IMR-90 (cell line): ENCODE data around the gene SVIL. TPM values are rescaled to one million over a fixed set of nuclear protein-coding genes. Genes with fewer than 3 reads are reported as not detected.
"Not testable (repeated sequence)": the region's sequence is repeated elsewhere in the genome, so short reads cannot be mapped to it uniquely, and the experiment has no call there.

Experiments
- ATAC-seq: fragments of 200-7000 bp; cut with Tn5 transposase; 2 replicates; pipeline ENCODE4 v1.9.1; 2020; ENCODE audit warnings: low read depth, mild to moderate bottlenecking, moderate library complexity
- BruUV-seq: library from RNA; stranded (reverse); fragments of 400-500 nt; replicated peaks from 2 replicates; lab custom pipeline; 2021; lab: Mats Ljungman, UMichigan
- CTCF ChIA-PET: fragments of 300-600 bp; formaldehyde crosslinking; extraction: SDS; loops from one replicate; lab custom pipeline; 2021; ENCODE audit warnings: antibody characterized with exemption; lab: Yijun Ruan, JAX
- POLR2A ChIA-PET: fragments of 300-600 bp; sonication (Branson Sonifier 250); formaldehyde crosslinking; loops from one replicate; lab custom pipeline; 2022; ENCODE audit warnings: antibody characterized with exemption; ENCODE audit not compliant: unreplicated experiment; lab: Charles Lee
- DNase-seq: peaks from one replicate; pipeline ENCODE4 v3.0.0; 2013
- H2AFZ ChIP-seq: replicated peaks from 2 replicates; pipeline ENCODE3; 2013; ENCODE audit warnings: low read length, mild to moderate bottlenecking; ENCODE audit not compliant: poor library complexity
- H2AK5ac ChIP-seq: 2 replicates; pipeline ENCODE4 v1.6.1; 2013; ENCODE audit warnings: low read depth, low read length, inconsistent platforms
- H2AK9ac ChIP-seq: replicated peaks from 2 replicates; pipeline ENCODE3; 2013; ENCODE audit warnings: mild to moderate bottlenecking, low read depth, low read length, moderate library complexity; ENCODE audit not compliant: poor library complexity
- H2BK120ac ChIP-seq: 2 replicates; pipeline ENCODE4 v1.6.1; 2013; ENCODE audit warnings: low read depth, low read length, inconsistent platforms
- H2BK15ac ChIP-seq: 3 replicates; pipeline ENCODE4 v1.6.1; 2013; ENCODE audit warnings: low read depth, low read length, inconsistent platforms
- H2BK20ac ChIP-seq: 2 replicates; pipeline ENCODE4 v1.6.1; 2013; ENCODE audit warnings: low read depth, mild to moderate bottlenecking, inconsistent platforms, low read length, moderate library complexity
- H2BK5ac ChIP-seq: 2 replicates; pipeline ENCODE4 v1.6.1; 2013; ENCODE audit warnings: mild to moderate bottlenecking, low read depth, low read length, inconsistent platforms; ENCODE audit not compliant: poor library complexity, severe bottlenecking
- H3K14ac ChIP-seq: replicated peaks from 2 replicates; pipeline ENCODE4 v1.6.1; 2013; ENCODE audit warnings: low read depth, low read length, inconsistent platforms
- H3K18ac ChIP-seq: 2 replicates; pipeline ENCODE4 v1.6.1; 2013; ENCODE audit warnings: low read depth, low read length, control low read depth
- H3K23ac ChIP-seq: 2 replicates; pipeline ENCODE4 v1.6.1; 2013; ENCODE audit warnings: low read depth, low read length, inconsistent platforms
- H3K27ac ChIP-seq: 2 replicates; pipeline ENCODE4 v1.5.1; 2013; ENCODE audit warnings: mild to moderate bottlenecking, control low read depth, low read length; ENCODE audit not compliant: insufficient read depth
- H3K27me3 ChIP-seq: 2 replicates; pipeline ENCODE4 v1.6.1; 2013; ENCODE audit warnings: low read length; ENCODE audit not compliant: control insufficient read depth, insufficient read depth
- H3K36me3 ChIP-seq: 2 replicates; pipeline ENCODE4 v1.6.1; 2013; ENCODE audit warnings: low read length, mixed read lengths; ENCODE audit not compliant: control insufficient read depth, insufficient read depth
- H3K4ac ChIP-seq: 2 replicates; pipeline ENCODE4 v1.6.1; 2013; ENCODE audit warnings: low read depth, low read length, inconsistent platforms
- H3K4me1 ChIP-seq: 2 replicates; pipeline ENCODE4 v1.6.1; 2013; ENCODE audit warnings: low read length, mixed read lengths; ENCODE audit not compliant: control insufficient read depth, insufficient read depth
- H3K4me2 ChIP-seq: 2 replicates; pipeline ENCODE4 v1.6.1; 2013; ENCODE audit warnings: low read depth, mild to moderate bottlenecking, control low read depth, low read length, moderate library complexity
- H3K4me3 ChIP-seq: 2 replicates; pipeline ENCODE4 v1.5.1; 2013; ENCODE audit warnings: low read depth, mild to moderate bottlenecking, control low read depth, low read length, moderate library complexity; ENCODE audit not compliant: insufficient read depth
- H3K56ac ChIP-seq: 2 replicates; pipeline ENCODE4 v1.6.1; 2013; ENCODE audit warnings: low read length, inconsistent platforms; ENCODE audit not compliant: insufficient read depth; ENCODE audit errors: extremely low read depth
- H3K79me1 ChIP-seq, 2 experiments: 2 replicates each; pipeline ENCODE4 v1.6.1; 2013; ENCODE audit warnings: low read length in 2 of 2, inconsistent platforms in 1 of 2, low read depth in 1 of 2
- H3K9ac ChIP-seq: 2 replicates; pipeline ENCODE4 v1.6.1; 2013; ENCODE audit warnings: low read depth, low read length, control low read depth
- H3K9me1 ChIP-seq: 2 replicates; pipeline ENCODE4 v1.6.1; 2013; ENCODE audit warnings: low read length, inconsistent platforms; ENCODE audit not compliant: insufficient read depth
- H3K9me3 ChIP-seq: 2 replicates; pipeline ENCODE4 v1.6.1; 2013; ENCODE audit warnings: low read length; ENCODE audit not compliant: control insufficient read depth, insufficient read depth
- H4K20me1 ChIP-seq: 2 replicates; pipeline ENCODE4 v1.6.1; 2013; ENCODE audit warnings: low read length, inconsistent platforms; ENCODE audit not compliant: insufficient read depth
- H4K5ac ChIP-seq: 2 replicates; pipeline ENCODE4 v1.6.1; 2013; ENCODE audit warnings: mild to moderate bottlenecking, low read depth, low read length, control low read depth
- H4K8ac ChIP-seq, 2 experiments: 2 replicates each; pipeline ENCODE4 v1.6.1; 2013; ENCODE audit warnings: low read depth in 2 of 2, low read length in 2 of 2, control low read depth in 1 of 2, inconsistent platforms in 1 of 2
- H4K91ac ChIP-seq: 2 replicates; pipeline ENCODE4 v1.6.1; 2013; ENCODE audit warnings: low read depth, low read length, inconsistent platforms; ENCODE audit not compliant: insufficient read depth
- WGBS, 2 experiments: methylation state at CpG; one replicate each; pipeline versions ENCODE4 v1.1.5 to v1.1.7; 2013; ENCODE audit warnings: missing lambda C conversion rate in 2 of 2; ENCODE audit not compliant: insufficient read length in 1 of 2; ENCODE audit errors: extremely low coverage in 2 of 2; 5-methylcytosine and 5-hydroxymethylcytosine counted together
- dilution Hi-C: fragments of 300-500 bp; cut with HindIII; formaldehyde crosslinking; loops from one replicate; pipeline ENCODE4 v1.14.3; 2018; ENCODE audit warnings: low sequenced_read_pairs; ENCODE audit not compliant: unreplicated experiment
- in situ Hi-C: fragments of 300-500 bp; cut with MboI; formaldehyde crosslinking; loops from 3 replicates; pipeline ENCODE4 v1.14.3; 2019; ENCODE audit warnings: low sequenced_read_pairs, inconsistent platforms, mixed read lengths
- intact Hi-C: fragments of 100-400 bp; cut with micrococcal nuclease; formaldehyde crosslinking; loops from 2 replicates; pipeline ENCODE4 v1.10.0; 2022
- polyA plus RNA-seq, 3 experiments: library from polyadenylated mRNA; depleted of rRNA; stranded (reverse); fragments of >200 nt; gene quantifications; 2 replicates each; pipeline ENCODE4 v1.2.3, GENCODE V29; 2012; ENCODE audit warnings: low replicate concordance in 1 of 3
- total RNA-seq: library from RNA; depleted of rRNA; stranded (reverse); fragments of >200 nt; gene quantifications from 2 replicates; pipeline ENCODE4 v1.2.3, GENCODE V29; 2012

The SVIL gene
- total and polyA plus RNA-seq, 2 of the 4 experiments (the other 2 are of a cell fraction) = 11.5 to 11.6 TPM

GRCh38 chr10:29516309-29516932 lies 118.3 kb downstream of the SVIL start:
- H3K18ac ChIP-seq, H3K4me3 ChIP-seq, BruUV-seq, H2BK120ac ChIP-seq, H3K9ac ChIP-seq, POLR2A ChIA-PET, H3K23ac ChIP-seq, H4K8ac ChIP-seq, H3K4me2 ChIP-seq, H4K20me1 ChIP-seq, H3K14ac ChIP-seq, DNase-seq, H3K56ac ChIP-seq, H4K5ac ChIP-seq, H3K9me1 ChIP-seq, H3K4ac ChIP-seq, H4K91ac ChIP-seq, H2BK15ac ChIP-seq, ATAC-seq, H2BK20ac ChIP-seq, H2AK9ac ChIP-seq, intact Hi-C loops, H2BK5ac ChIP-seq, in situ Hi-C loops, H3K27ac ChIP-seq, H3K4me1 ChIP-seq, H3K27me3 ChIP-seq, H3K79me1 ChIP-seq, dilution Hi-C loops, H2AFZ ChIP-seq, H2AK5ac ChIP-seq, H3K9me3 ChIP-seq: not testable (repeated sequence)
- H3K36me3 ChIP-seq = peaks cover 30% of the 10 kb centered on the region
- 80% methylated on average over 3 of the region's 19 CpGs; no CpG with 5 or more reads in 1 of the 2 experiments for WGBS, 2 experiments
- CTCF ChIA-PET = interaction anchor here (0.6 to 0.7 kb wide), 2 partner anchors 14 to 237 kb away, joined by 4 to 6 read pairs; no protein-coding TSS in a partner anchor
